ENCODE results near the gene MXI1.

DNA sequence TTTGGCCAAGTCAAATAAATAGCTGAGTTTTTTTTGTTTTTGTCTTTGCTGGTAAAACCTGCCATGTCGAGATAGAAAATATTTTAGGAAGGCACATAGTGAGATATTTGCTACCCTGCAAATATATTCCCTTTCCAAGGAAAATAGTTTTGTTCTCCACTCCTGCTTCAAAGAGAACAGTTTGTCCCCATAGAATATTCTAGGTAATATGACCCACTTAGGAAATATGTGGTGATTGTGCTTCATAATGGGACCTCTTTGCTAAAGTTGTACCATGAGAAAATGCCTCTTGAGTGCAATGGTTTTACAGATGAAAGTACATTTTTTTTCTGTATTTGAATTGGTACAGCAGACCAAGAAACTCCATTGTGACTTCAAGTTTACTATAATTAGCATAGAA lies 55.8 kb downstream of the MXI1 start:
- TF ChIP-seq EZH2 (IDR thresholded peaks at IDR 0.05): no peak
- TF ChIP-seq, protein P1, sequence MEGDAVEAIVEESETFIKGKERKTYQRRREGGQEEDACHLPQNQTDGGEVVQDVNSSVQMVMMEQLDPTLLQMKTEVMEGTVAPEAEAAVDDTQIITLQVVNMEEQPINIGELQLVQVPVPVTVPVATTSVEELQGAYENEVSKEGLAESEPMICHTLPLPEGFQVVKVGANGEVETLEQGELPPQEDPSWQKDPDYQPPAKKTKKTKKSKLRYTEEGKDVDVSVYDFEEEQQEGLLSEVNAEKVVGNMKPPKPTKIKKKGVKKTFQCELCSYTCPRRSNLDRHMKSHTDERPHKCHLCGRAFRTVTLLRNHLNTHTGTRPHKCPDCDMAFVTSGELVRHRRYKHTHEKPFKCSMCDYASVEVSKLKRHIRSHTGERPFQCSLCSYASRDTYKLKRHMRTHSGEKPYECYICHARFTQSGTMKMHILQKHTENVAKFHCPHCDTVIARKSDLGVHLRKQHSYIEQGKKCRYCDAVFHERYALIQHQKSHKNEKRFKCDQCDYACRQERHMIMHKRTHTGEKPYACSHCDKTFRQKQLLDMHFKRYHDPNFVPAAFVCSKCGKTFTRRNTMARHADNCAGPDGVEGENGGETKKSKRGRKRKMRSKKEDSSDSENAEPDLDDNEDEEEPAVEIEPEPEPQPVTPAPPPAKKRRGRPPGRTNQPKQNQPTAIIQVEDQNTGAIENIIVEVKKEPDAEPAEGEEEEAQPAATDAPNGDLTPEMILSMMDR (IDR thresholded peaks at IDR 0.05): no peak
